MV-4-11 (cell line): ENCODE measurements around the gene SEBOX.
A peak's percentile ranks its signal among the peaks of the same experiment; 100 is the strongest.

Experiments used
- DNase-seq: peaks from one replicate; lab custom pipeline; 2025; lab: John Stamatoyannopoulos, UW

Gene SEBOX

GRCh38 chr17:28392491-28392890, 27.5 kb upstream of the SEBOX start:
- no peak for DNase-seq

- no peak for DNase-seq
These were observed 26.4 kb upstream of the SEBOX start for GRCh38 chr17:28391401-28391800.

DNA sequence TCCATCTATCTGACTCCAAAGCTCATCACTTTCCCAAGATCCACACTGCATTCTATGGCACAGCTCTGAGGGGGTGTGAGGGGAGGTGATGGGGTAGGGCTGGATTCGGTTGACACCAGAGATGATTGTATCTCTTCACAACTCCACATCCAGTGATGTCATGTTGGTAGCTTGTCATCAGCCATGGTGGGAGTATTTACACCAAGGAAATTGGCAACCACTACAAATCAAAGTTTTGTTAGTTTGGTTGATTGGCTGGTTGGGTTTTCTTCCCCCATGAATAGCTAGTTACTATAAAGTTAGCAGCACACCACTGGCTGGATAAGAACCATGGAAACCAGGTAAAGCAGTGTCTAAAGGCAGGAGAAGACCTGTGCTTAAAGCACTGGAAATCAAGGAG, 26.0 kb upstream of the SEBOX start:
- DNase-seq: no peak

DNA sequence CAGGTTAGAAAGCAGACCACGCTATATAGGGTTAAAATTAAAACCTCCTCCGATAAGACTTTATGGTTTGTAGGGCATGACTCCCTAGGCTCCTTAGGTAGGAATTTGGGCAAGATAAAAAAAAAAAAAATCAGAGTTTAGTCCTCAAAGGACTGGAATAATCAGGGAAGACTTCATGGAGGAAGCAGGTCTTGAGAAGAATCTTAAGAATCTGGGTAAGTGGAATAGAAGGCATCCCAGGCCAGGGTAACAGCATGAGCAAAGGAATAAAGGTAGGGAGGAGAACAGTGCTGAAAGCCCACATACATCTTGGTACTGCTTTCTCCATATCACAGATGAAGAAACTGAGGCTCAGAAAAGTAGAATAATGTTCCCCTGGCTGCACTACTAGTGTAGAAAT, 25.6 kb upstream of the SEBOX start:
- DNase-seq: no peak

DNA sequence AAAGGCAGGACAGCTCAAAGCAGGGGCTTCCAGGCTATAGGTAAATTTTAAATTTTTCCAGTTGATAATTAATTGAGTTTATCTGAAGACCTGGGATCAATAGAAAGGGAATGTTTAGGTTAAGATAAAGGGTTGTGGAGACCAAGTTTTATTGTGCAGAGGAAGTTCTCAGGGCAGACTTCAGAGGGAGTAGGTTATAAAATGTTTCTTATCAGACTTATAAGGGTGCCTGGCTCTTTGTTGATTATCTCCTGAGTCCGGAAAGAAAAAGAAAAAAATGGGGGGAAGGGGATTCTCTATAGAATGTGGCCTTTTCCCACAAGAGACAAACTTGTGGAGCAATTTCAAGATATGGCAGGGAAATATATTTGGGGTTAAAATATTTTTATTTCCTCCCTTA, 25.1 kb upstream of the SEBOX start:
- DNase-seq: no peak

DNA sequence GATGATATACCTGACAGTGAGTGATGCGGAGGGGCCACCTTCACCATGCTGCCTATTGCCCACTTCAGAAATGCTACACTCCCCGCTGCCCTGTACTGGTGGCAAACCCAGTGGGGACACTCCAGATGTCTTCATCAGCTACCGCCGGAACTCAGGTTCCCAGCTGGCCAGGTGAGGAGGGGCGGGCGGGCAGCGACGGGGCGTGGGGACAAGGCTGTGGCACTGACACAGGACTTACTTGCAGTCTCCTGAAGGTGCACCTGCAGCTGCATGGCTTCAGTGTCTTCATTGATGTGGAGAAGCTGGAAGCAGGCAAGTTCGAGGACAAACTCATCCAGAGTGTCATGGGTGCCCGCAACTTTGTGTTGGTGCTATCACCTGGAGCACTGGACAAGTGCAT, 23.1 kb upstream of the SEBOX start:
- DNase-seq: no peak

DNA sequence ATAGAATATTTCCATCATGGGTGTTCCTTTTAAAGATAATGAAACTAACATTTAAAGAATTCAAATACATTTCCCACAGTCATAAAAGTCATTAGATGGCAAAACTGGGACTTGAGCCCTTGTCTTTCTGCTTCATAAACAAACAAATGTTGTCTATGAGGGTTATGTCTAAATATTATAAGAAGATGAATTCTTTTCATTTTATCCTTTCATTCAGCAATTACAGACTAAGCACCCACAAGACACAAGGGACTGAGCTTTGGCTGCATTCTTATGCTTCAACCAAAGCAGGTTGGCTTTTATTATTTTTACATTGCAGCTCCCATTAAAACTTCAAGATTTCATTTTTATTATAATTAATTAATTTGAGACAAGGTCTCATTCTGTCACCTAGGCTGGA, 21.4 kb upstream of the SEBOX start:
- no peak for DNase-seq

DNA sequence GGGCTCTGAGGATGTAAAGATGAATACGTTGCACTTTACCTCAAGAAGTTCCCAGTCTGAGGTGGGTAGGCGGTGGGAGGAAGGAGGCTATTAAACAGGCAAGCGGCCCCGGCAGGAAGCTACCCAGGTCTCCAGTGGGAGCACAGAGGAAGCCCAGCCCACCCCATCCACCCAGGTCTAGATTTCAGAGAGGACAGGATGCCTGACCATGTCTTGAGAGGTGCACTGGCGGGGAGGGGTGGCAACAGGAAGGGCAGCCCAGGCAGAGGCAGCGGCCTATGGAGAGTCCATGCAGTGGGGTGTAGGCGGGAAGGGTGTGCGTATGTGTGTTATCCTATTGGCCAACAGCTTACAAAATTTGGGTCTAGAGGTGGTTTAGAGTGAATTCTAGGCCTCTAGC, 20.4 kb upstream of the SEBOX start:
- DNase-seq: no peak

DNA sequence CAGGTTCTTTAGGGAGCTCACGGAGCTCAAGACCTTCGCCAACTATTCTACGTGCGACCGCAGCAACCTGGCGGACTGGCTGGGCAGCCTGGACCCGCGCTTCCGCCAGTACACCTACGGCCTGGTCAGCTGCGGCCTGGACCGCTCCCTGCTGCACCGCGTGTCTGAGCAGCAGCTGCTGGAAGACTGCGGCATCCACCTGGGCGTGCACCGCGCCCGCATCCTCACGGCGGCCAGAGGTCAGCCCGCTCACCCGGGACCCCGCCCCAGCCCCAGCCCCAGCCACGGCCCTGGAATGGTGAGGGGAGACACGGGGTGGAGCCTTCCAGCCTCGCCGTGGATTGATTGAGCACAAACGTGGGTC, 20.0 kb upstream of the SEBOX start:
- no peak for DNase-seq

DNA sequence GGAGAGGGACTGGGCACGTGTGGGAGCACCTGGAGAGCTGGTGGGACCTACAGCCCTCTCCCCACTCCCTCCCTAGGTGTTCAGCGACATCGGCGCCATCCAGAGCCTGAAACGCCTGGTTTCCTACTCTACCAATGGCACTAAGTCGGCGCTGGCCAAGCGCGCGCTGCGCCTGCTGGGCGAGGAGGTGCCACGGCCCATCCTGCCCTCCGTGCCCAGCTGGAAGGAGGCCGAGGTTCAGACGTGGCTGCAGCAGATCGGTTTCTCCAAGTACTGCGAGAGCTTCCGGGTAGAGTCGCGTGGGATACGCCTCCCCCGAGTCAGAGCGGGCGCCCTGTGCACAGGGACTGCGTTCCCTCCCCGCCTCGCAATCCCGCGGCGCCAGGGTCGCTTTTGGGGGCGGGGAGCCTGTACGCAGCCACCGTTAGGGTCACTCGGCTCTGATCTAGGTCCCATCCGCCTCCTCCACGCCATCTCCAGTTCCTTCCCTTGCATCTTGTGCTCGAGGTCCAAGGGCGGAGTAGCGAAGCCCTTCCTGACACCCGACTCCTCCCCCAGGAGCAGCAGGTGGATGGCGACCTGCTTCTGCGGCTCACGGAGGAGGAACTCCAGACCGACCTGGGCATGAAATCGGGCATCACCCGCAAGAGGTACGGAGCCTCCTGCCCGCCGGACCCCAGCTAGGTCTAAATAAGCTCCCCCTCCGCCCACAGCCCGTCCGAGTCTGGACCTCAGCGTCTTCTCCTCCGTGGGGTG, 19.5 kb upstream of the SEBOX start:
- DNase-seq: peak; percentile 37

GRCh38 chr17:28381141-28381825, 16.3 kb upstream of the SEBOX start:
- DNase-seq: no peak

GRCh38 chr17:28379814-28380801, 15.1 kb upstream of the SEBOX start:
- peak; percentile 54 for DNase-seq

DNA sequence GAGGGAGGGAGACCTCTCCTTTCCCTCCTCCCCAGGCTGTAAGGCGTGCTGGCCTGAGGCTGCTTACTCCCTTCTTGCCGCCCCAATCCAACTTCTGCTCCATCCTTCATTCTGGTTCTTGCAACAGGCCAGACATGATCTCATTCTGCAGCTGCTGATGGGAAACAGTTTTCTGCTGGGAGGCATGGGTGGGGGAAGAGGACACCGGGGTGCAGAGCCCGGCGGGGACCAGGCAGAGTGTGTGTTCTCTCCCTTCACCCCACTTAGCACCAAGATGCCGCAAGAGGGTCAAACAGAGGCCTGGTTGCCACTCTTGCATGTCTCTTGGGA, 7.9 kb upstream of the SEBOX start:
- DNase-seq: no peak

DNA sequence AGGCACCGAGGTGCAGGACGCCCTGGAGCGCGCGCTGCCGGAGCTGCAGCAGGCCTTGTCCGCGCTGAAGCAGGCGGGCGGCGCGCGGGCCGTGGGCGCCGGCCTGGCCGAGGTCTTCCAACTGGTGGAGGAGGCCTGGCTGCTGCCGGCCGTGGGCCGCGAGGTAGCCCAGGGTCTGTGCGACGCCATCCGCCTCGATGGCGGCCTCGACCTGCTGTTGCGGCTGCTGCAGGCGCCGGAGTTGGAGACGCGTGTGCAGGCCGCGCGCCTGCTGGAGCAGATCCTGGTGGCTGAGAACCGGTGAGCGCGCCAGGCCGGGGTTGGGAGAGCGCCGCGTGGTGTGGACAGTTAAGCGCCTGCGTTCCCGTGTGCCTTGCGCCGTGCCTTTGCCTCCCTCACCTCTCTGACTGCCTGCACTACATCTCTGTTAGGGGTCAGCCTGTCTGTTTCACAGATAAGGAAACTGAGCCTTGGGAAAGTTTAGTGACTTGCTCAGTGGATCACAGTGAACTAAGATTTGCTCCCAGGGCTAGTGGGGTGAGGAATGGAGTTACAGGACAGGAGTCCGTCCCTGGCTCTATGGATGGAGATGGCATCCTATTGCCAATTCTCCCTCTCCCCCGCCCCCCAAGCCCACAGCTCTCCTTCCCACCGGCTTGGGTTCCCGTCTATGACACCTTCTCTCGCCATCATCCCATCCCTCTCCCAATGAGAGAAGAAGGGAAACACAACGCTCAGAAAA, 7.4 kb upstream of the SEBOX start:
- DNase-seq: no peak

DNA sequence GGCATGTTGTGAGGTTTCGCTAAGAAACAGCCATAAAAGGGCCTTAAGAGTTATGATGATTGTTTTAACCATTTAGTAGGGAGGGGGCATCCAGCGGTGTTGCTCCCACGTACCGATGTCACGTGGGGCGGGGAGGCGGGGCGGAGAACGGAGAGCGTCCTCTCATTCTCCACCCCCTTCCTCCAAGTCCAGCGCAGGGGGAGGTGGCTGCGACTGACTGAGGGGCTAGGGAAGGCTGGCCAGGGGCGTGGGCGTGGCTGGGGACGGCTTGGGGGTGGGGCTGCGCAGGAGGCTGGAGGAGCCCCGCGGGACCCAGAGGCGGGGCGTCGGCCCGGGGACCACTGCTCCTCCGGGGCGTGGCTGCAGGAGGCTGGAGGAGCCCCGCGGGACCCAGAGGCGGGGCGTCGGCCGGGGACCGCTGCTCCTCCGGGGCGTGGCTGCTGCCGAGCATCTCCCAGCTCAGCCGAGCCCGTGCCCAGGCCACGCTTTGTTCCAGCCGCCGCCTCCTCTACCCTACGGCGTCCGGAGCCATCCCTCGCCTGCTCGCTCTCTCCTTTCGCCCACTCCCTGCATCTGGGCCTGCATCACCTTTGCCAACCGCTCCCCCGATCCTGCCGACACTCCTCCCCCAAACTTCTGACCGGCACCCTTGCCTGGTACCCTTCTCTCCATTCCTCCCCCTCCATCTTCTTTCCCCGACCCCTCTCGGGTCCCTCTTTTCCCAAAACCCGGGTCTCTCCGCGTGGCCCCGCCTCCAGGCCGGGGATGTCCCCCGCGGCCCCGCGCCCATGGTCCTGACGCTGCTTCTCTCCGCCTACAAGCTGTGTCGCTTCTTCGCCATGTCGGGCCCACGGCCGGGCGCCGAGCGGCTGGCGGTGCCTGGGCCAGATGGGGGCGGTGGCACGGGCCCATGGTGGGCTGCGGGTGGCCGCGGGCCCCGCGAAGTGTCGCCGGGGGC, 6.5 kb upstream of the SEBOX start, which contains the start of gene SARM1:
Gene SARM1 (plus strand): TSS at position 450 of the 958 bp plus-strand sequence. CDS start 339 bp downstream, at position 789.
- no peak for DNase-seq

DNA sequence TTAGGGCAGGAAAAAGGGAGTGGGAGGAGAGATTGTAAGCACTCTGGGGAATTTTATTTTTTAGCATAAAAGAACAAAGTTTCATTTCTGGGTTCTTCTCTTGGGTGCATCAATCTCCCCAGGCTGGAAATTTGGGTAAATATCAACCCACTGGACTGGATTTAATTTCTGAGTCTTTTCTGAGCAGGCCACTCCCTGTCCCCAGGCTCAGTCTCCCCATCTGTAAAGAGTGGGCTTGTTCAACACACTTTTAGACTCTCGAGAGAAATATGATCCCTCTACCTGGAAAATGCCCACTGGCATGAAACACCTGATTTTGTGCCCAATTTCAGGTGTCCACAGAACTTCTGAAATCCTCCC, 5.7 kb upstream of the SEBOX start:
- no peak for DNase-seq

- peak; percentile 49 for DNase-seq
These were observed 5.2 kb upstream of the SEBOX start, which contains the start of gene VTN for GRCh38 chr17:28370035-28370743. Gene VTN, minus strand, starts transcription at chr17:28370307. Its CDS starts 104 bp downstream, at chr17:28370203.

- no peak for DNase-seq
These were observed 4.7 kb upstream of the SEBOX start for GRCh38 chr17:28369684-28370034.

- DNase-seq: no peak
These were observed 4.1 kb upstream of the SEBOX start for GRCh38 chr17:28368915-28369683.
